Astrocyte (in vitro differentiated cells and primary cell): ENCODE measurements around the gene PMM2.

Source experiments
- EZH2 ChIP-seq: IDR thresholded peaks from 2 replicates; pipeline ENCODE4 v1.6.1; 2012; ENCODE audit warnings: mild to moderate bottlenecking, low read length, inconsistent platforms; ENCODE audit not compliant: insufficient read depth
- TF ChIP-seq, protein P1 (sequence below): IDR thresholded peaks from 2 replicates; pipeline ENCODE4 v1.5.1; 2011; ENCODE audit warnings: low read depth, mild to moderate bottlenecking, inconsistent platforms, low read length, moderate library complexity; ENCODE audit not compliant: insufficient read depth

DNA sequence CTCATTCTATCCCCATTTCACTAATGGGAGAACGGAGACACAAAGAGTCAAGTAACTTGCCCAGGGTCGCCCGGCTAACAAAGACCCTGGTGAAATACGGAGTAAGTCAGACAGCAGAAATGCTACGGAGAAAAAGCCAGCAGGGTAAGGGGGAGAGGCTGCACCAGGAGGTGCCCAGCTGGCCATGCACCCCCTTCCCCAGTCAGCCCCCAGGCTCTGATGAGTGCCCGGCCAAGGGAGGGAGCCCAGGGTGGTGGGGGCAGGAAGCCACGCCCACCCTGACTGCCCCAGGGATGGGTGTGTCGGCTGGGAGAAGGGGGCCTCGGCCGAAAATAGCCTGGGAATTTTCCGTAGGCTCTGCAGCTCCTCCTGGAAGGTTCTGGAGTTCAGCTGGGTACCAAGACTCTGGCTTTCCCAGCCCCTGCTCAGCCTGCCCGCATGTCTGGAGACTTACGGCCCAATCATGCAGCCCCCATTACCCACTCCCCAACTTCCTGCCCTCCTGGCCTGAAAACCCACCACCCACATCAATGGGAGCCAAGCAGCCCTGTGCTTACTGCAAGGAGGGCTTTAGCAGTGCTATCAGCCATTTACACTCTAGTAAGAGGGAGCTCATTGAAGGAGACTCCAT lies 67.0 kb downstream of the PMM2 start:
- TF ChIP-seq, protein P1, sequence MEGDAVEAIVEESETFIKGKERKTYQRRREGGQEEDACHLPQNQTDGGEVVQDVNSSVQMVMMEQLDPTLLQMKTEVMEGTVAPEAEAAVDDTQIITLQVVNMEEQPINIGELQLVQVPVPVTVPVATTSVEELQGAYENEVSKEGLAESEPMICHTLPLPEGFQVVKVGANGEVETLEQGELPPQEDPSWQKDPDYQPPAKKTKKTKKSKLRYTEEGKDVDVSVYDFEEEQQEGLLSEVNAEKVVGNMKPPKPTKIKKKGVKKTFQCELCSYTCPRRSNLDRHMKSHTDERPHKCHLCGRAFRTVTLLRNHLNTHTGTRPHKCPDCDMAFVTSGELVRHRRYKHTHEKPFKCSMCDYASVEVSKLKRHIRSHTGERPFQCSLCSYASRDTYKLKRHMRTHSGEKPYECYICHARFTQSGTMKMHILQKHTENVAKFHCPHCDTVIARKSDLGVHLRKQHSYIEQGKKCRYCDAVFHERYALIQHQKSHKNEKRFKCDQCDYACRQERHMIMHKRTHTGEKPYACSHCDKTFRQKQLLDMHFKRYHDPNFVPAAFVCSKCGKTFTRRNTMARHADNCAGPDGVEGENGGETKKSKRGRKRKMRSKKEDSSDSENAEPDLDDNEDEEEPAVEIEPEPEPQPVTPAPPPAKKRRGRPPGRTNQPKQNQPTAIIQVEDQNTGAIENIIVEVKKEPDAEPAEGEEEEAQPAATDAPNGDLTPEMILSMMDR = no peak
- no peak for TF ChIP-seq EZH2
